ENCODE data around the gene OR51T1. TPM values are rescaled to one million over a fixed set of nuclear protein-coding genes. Genes with fewer than 3 reads are reported as not detected.

Gene OR51T1
- polyA plus RNA-seq, 1 experiment, result not detected

GRCh38 chr11:4891996-4892640, 10.4 kb downstream of the OR51T1 start:
- Histone ChIP-seq H3K27ac (ENCODE audit: low read depth, low read length) (no peak overlapping the region), H3K9me3 (ENCODE audit: control insufficient read depth, insufficient read depth, low read length) (no peaks in the 10 kb centered on the region), H3K27me3 (ENCODE audit: control insufficient read depth, insufficient read depth, low read length) (no peaks in the 10 kb centered on the region), H3K4me3 (ENCODE audit: low read depth, low read length) (no peak overlapping the region)
- peak; percentile 77 for DNase-seq (ENCODE audit: low read depth, low spot score)
- peak; percentile 44 for TF ChIP-seq CTCF (IDR thresholded peaks at IDR 0.05; ENCODE audit: low read depth, low read length)
- CTCF ChIA-PET, result interaction anchor here (1.0 to 1.7 kb wide), 3 partner anchors 8 to 37 kb away, joined by 3 to 4 read pairs (median 3); no protein-coding TSS in a partner anchor
- POLR2A ChIA-PET, result no interaction called here

GRCh38 chr11:4903484-4903883, 21.8 kb downstream of the OR51T1 start, which contains the start of gene OR51A7:
Gene OR51A7, plus strand, starts transcription at chr11:4903783. Its CDS starts 3,587 bp downstream, at chr11:4907370.
- Histone ChIP-seq H3K27ac (ENCODE audit: low read depth, low read length) (no peak within 1 kb of the TSS), H3K9me3 (ENCODE audit: control insufficient read depth, insufficient read depth, low read length) (no peaks in the 10 kb centered on the region), H3K27me3 (ENCODE audit: control insufficient read depth, insufficient read depth, low read length) (no peaks in the 10 kb centered on the region), H3K4me3 (ENCODE audit: low read depth, low read length) (no peak within 1 kb of the TSS)
- ChIA-PET POLR2A (no interaction called here), CTCF (no interaction called here)
- TF ChIP-seq CTCF (IDR thresholded peaks at IDR 0.05; ENCODE audit: low read depth, low read length), result no peak
- DNase-seq (ENCODE audit: low read depth, low spot score), result no peak

GRCh38 chr11:4916581-4916980, 34.9 kb downstream of the OR51T1 start:
- POLR2A ChIA-PET, result no interaction called here
- CTCF ChIA-PET, result interaction anchor here (0.6 to 1.4 kb wide), 2 partner anchors 280 to 868 kb away, joined by 3 to 4 read pairs; partner anchors contain the start of gene OR51D1
- Histone ChIP-seq H3K4me3 (ENCODE audit: low read depth, low read length) (no peak overlapping the region), H3K27ac (ENCODE audit: low read depth, low read length) (no peak overlapping the region), H3K27me3 (ENCODE audit: control insufficient read depth, insufficient read depth, low read length) (no peaks in the 10 kb centered on the region), H3K9me3 (ENCODE audit: control insufficient read depth, insufficient read depth, low read length) (no peaks in the 10 kb centered on the region)
- DNase-seq (ENCODE audit: low read depth, low spot score), result no peak
- no peak for TF ChIP-seq CTCF (IDR thresholded peaks at IDR 0.05; ENCODE audit: low read depth, low read length)

- CTCF ChIA-PET, result interaction anchor here (0.6 to 1.7 kb wide), 2 partner anchors 282 to 1078 kb away, joined by 3 to 5 read pairs; partner anchors contain the start of gene OR51D1
Observed at GRCh38 chr11:4919250-4919649, 37.5 kb downstream of the OR51T1 start, which contains the start of gene OR51G2. Gene OR51G2, minus strand, starts transcription at chr11:4919350. Its CDS starts 3,687 bp downstream, at chr11:4915663.

More at GRCh38 chr11:4919250-4919649, 37.5 kb downstream of the OR51T1 start, which contains the start of gene OR51G2:
- Histone ChIP-seq H3K27me3 (ENCODE audit: control insufficient read depth, insufficient read depth, low read length) (no peaks in the 10 kb centered on the region), H3K27ac (ENCODE audit: low read depth, low read length) (no peak within 1 kb of the TSS), H3K9me3 (ENCODE audit: control insufficient read depth, insufficient read depth, low read length) (no peaks in the 10 kb centered on the region), H3K4me3 (ENCODE audit: low read depth, low read length) (no peak within 1 kb of the TSS)
- POLR2A ChIA-PET, result no interaction called here
- no peak for DNase-seq (ENCODE audit: low read depth, low spot score)
- TF ChIP-seq CTCF (IDR thresholded peaks at IDR 0.05; ENCODE audit: low read depth, low read length), result no peak
